Activated CD8-positive, alpha-beta memory T cell treated with anti-CD3 and anti-CD28 coated beads, Interleukin-2, amount 50 U/mL, for 24 hours (primary cell): ENCODE measurements around the gene GALNT8.

Source experiments
- DNase-seq: peaks from one replicate; pipeline ENCODE4 v3.0.0-alpha.2; 2020; ENCODE audit errors: extremely low read depth

The GALNT8 gene

DNA sequence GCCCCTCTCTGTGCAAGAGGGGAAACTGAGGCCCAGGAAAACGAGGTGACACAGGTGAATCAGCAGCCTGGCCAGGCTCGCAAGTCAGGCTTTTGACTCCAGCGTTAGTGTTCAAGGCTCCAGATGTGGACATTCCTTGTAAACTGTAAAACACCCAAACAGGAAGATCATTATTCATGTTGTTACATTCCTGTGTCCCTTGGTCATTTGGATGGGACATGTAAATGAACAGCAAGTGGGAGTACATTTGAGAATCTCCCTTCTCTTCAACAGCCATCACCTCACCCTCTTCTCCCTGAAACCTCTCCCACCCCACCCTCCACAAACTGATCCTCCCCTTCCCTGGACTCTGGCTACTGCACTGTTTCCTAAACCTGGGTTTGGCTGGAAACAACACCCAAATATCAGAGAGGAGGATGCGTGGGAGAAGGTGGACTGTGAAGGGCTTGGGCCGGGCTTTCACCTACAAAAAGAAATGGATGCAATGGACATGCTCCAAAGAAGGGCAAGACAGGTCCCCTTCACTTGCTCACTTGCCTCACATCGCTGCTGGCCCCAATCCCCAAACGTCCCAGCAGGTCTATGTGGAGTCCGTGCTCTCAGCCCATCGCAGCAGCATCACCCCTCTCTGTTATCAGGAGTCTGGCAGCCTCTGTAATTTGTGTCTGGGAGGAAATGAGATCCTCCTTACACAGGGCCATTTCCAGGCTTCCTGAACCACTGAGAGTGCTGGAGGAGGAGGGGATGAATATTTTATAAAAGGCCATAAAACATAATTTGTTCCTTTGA is 76.7 kb downstream of the GALNT8 start:
- no peak for DNase-seq

DNA sequence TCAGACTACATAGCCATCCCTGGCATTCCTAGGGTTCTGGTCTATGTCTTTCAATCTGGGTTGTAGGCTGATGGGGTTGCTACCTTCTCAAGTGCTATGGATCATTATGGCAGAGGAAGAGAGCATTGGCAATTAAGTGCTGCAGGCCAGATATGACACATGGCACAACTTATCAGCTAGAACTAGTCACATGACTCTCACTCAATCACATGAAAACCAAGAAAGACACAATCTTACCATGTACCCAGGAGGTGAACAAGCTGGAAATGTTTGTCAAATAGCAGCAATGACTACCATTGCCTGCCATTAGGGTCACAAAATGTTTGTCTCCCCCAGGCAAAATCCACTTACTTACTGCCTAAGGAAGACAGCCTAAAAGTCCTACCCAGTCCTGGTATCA is 80.4 kb downstream of the GALNT8 start:
- no peak for DNase-seq

DNA sequence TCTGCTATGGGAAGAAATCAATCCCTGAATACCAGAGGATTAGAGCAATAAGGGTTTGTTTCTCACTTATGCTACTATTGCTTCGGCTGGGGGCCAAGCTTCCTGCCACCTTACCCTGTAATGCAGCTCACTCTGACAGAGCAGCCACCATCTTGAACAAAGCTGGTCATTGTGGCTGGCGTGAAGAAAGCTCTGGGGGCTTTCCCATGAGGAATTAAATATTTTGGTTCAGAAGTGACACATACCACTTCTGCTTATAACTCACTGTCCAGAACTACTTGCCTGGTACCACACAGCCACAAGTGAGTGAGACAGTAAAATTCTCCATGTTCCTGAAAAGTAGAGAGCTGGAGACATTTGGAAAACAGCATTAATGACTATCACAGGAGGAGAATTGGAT is 82.6 kb downstream of the GALNT8 start:
- DNase-seq: no peak

- DNase-seq: no peak
Observed at GRCh38 chr12:4806439-4807115, 86.4 kb downstream of the GALNT8 start.

DNA sequence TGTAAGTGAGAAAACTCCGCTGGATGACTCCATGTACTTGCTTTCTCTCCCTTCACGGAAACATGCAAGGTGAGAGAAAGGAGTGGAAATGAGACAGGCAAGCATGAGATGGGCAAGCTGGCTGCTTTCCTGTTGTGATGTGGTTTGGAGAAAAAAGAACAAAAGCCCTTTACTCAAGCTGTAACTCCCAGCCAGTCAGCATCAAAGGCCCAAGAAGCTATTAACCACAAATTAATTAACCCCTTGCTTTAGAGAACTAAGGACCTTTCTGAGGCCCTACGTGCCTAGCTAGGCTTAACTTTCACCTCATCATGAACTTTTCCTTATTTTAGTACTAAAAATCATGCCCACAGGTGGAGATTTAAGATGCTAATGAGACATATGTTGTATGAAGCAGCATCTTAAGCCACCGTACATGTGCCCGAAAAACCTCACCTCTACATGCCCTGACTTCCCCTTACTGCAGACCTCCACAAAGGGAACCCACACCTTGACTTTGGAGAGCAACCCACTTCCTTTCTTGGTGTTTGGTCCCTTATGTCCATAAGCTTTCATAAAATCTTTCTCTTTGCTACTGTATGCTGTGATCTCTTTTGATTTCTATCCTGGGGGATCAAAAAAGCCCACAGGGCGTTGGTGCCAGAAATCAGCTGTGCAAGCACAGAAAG is 87.0 kb downstream of the GALNT8 start:
- no peak for DNase-seq

- DNase-seq: no peak
Observed at GRCh38 chr12:4807813-4808212, 87.6 kb downstream of the GALNT8 start.

GRCh38 chr12:4809013-4809448 is 88.8 kb downstream of the GALNT8 start:
- DNase-seq: no peak

GRCh38 chr12:4809449-4810218 is 89.4 kb downstream of the GALNT8 start:
- no peak for DNase-seq

GRCh38 chr12:4810219-4810671 is 90.0 kb downstream of the GALNT8 start:
- no peak for DNase-seq

DNA sequence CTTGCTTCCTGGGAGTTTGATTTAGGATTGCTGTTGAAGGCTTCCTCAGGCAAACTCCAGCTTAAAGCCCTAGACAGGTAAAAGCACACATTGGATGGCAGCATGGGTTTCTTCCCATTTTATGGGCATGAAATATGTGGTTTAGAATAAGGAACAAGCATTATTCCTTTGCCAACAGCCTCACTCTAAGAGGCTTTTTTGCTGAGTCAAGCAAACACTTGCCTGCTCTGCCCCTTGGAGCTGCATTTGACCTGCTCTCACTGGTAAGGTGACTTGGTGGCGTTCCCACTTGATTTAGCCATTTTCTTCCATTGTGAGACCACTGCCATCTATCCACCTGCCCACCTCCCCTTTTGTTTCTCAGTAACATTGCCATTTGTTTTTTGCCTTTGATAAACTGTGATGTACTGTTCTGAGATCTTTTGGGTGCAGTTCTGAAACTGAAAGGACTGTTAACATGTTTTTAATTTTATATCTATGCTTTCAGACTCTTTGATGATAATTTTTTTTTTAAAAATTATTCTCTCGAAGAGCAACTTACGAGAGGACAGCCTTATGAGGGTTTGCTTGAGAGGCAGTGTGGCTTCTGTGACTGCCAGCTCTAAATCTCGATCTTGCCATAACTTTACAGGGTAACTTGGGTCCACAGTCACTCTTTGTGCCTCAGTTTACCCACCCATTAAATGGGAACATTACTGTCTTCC is 92.6 kb downstream of the GALNT8 start:
- DNase-seq: no peak

DNA sequence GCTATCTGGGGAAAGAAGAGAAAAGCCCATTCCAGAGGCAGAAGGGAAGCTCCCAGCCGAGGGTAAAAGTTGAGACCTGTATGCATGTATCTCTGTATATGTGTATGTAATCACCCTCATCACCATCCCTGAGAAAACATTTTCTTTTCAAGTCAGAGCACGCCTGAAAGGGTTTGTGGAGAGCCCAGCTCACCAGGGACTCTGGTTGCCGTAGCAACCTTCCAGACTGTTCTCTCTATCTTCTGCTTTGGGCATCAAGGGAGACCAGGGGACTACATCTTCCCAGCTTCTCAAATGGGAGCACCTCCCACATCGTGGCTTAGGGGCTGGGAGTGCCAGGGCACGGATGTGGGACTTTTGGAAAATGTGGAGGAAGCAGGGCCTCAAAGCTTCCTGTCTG is 93.5 kb downstream of the GALNT8 start:
- no peak for DNase-seq

DNA sequence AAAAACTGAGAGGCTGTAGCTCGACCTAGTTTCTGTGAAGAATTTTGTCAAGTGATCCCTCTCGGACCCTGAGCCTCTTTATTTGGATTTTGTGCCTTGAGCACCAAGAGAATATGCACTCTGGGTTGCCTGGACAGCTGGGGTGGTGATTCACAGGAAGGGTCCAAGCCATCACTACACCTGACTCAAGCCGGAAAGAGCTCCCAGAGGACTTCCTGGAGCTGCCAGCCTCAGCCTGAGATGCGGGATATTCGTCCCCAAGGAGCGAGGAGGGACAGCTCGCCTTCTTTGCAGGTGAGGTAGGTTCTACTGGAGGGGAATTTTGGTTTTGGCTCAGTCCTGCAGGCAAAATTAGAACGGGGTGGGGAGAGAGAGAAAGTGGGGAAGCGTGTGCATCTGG is 94.3 kb downstream of the GALNT8 start:
- no peak for DNase-seq

GRCh38 chr12:4816744-4817525 is 96.7 kb downstream of the GALNT8 start:
- no peak for DNase-seq

- no peak for DNase-seq
Observed at GRCh38 chr12:4817880-4818279, 97.7 kb downstream of the GALNT8 start.

DNA sequence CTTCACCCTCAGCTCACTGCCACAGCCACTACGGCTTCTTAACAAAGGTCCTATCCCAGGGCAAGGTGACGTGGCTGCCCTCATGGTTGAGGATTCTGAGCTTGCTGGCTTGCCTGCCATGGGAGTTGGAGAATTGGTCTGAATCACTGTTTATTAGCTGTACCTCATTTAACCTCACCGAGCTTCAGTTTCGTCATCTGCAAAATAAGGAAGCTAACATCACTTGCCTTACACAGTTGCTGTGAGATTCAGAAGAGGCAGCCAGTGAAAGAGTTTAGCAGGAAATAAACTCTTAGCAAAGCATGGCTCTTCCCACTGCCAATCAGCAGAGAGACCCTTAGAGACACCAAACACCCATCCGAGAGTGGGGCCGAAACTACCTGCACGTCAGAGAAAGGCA is 99.5 kb downstream of the GALNT8 start:
- DNase-seq: no peak

DNA sequence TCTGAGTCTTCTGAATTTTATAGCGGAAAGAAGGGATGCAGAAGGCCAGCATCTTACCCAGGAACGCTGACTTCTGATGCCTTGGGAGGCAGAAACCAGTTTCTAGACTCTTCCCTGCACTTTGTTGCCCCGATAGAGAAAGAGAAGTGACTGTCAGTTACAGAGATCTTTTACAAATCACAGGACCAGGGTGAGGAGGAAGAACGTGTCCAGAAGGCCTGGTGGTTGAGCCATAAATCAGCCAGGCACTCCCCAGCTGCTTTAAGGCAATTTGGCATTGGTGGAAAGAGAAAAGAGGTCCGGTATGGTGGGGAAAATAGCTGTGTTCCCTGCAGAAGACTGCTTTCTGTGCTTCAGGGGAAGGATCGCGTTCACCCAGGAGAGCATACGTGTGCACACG is 100.8 kb downstream of the GALNT8 start:
- no peak for DNase-seq
